Activated T-cell treated with anti-CD3 and anti-CD28 coated beads for 1 hour (primary cell): ENCODE data around the gene MED27.
"Not testable (repeated sequence)": the region's sequence is repeated elsewhere in the genome, so short reads cannot be mapped to it uniquely, and the experiment has no call there.

Source experiments
- DNase-seq: peaks from one replicate; pipeline ENCODE4 v3.0.0-alpha.2; 2020; ENCODE audit warnings: low read depth

Gene MED27

DNA sequence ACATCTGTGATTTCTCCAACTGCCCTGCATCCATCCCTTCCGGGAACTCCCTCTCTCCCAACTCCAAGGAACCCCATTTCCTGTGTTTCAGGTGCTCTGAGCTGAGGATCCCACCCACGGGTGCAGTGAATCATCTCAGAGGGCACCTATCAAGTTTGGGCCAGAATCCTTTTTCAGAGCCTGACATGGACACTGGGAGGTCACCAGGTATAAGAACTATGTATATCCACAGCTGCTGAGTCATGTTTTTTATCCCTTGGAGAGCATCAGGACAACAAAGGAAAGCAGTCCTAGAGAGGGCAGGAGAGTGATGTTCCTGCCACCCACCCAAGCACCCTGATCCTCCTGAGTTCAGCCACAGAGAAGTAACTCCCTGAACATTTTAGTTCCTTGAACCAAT is 3.8 kb downstream of the MED27 start:
- DNase-seq: no peak

DNA sequence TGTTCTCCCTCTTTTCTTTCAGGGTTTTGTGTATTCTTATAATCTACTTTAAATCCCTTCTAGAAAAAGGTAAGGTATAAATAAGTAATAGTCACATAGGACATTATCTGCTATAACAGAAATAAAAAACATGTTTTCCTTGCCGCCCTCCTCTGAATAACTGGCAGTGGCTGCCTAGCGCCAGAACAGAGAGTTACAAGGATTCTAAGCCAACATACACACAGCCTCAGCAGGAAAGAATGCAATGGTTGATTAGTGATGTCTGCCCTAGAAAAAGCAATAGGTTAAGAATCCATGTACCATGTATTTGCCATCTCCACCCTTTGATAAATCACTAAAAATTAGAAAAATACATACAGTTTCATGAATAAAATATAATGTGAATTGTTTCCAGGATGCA is 4.9 kb downstream of the MED27 start:
- DNase-seq: no peak

- DNase-seq: no peak
Measured at GRCh38 chr9:132071847-132072507, 7.7 kb downstream of the MED27 start.

DNA sequence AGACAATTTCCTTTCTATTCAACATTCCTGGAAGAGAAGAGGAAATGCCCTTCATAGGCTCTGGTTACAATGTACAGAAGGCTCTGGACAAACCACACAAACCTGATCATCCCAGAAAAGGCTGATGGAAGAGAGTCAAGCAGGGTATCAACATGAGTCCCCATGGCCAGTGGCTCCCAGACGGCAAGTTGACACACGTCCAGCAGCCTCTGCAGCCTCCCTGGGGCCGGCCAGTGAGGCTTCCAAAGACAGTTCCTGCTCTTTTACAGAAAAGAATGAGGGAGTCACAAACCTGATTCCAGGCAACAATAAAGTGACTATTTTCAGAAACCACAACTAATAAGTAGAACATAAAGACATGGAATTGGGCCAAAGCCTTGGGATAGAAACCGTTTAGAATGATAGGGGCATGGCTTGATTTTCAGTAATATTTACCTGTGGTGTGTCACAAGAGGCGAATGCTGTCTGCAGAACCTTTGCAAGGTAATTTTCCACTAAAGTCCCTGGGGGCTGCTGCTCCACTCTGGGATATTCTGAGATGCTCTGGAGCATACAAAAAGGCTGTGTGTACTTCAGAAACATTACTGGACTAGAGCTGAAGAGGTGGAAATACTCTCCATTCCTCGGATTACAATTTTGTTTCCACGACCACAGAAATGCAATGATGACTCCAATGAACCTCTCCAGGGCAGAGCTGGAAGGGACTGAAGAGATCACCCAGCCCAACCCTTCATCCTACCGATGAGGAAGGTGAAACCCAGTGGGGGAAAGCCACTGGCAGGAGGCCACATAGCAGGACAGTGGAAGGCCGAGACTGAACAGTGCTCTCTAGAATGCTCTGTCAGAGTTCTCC is 10.4 kb downstream of the MED27 start:
- no peak for DNase-seq

- DNase-seq: no peak
Measured at GRCh38 chr9:132068605-132069004, 11.1 kb downstream of the MED27 start.

- no peak for DNase-seq
Measured at GRCh38 chr9:132066511-132066910, 13.2 kb downstream of the MED27 start.

DNA sequence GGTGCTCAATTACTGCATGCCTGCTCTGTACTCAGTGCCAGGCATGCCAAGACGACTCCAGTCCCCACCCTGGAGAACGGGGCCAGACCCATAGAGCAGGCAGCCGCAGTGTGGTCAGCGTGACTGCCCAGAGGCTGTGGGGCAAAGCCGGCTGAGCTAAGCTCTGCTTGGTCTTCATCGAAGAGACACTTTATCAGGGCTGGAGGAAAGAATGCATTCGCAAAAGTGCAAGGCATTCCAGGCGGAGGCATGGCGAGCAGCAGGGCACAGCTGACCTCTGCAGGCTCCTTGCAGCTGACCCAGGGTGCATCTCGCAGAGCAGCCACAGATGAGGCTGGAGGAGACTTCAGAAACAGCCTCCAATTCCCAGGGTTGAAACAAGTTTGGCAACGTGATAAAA is 13.6 kb downstream of the MED27 start:
- DNase-seq: no peak

DNA sequence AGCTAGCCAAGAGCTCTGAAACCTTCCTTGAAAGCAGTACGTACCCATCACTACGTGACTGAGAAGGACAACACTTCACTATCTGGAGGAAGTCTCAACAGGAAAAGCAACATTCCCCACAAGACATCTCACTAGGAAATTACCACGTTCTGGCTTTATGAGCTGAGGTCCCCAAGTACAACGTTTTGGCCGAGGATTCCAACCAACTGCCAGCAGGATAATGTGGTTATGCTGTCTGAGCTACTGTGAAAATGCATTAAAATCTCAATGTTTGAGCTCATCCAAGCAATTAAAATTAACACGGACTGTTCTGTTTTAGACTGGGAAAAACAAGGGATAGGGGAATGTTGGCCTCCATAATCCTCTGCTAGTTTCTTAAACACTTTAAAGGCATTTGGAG is 16.4 kb downstream of the MED27 start:
- DNase-seq: no peak

- no peak for DNase-seq
Measured at GRCh38 chr9:132062806-132063205, 16.9 kb downstream of the MED27 start.

DNA sequence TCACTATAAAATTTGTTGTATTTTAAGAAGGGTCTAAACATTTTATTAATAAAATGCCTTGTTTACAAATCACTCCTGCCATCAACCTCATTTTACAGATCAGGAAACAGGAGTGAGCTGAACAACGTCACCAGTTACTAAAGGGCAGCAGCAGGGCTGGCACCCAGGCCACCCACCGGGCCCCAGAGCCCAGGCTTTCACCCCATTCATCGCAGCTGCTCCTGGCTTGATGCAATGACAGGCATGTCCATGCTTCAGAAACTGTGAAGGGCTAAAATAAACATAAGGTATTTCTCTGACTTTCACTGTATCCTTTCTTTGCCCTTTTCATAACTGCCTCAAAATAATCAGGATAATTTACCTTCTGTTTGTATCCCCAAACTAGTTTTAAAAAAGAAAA is 18.1 kb downstream of the MED27 start:
- DNase-seq: no peak

DNA sequence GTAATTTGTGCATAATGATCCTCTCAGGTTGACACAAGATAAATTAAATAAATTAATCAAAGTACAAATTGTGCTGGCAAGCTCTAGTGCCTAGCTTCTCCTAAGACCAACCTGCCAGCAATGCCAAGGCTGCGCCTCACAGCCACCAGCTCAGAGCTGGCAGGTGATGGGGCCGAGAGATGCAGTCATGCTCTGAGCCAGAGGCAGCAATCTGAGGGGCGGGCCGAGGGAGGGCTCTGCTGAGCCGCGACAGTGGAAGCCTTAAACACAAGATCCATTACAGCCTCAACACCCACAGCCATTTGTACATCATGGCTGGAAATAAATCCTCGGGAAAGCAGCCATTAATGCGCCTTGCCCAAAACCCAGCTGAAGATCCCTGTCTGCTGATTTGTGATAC is 20.3 kb downstream of the MED27 start:
- no peak for DNase-seq

- not testable (repeated sequence) for DNase-seq
Measured at GRCh38 chr9:132058226-132058625, 21.4 kb downstream of the MED27 start.

GRCh38 chr9:132056717-132057560 is 22.7 kb downstream of the MED27 start:
- no peak for DNase-seq

- DNase-seq: no peak
Measured at GRCh38 chr9:132055756-132056155, 23.9 kb downstream of the MED27 start.

- DNase-seq: no peak
Measured at GRCh38 chr9:132054024-132054423, 25.6 kb downstream of the MED27 start.

GRCh38 chr9:132049900-132050299 is 29.8 kb downstream of the MED27 start:
- no peak for DNase-seq

DNA sequence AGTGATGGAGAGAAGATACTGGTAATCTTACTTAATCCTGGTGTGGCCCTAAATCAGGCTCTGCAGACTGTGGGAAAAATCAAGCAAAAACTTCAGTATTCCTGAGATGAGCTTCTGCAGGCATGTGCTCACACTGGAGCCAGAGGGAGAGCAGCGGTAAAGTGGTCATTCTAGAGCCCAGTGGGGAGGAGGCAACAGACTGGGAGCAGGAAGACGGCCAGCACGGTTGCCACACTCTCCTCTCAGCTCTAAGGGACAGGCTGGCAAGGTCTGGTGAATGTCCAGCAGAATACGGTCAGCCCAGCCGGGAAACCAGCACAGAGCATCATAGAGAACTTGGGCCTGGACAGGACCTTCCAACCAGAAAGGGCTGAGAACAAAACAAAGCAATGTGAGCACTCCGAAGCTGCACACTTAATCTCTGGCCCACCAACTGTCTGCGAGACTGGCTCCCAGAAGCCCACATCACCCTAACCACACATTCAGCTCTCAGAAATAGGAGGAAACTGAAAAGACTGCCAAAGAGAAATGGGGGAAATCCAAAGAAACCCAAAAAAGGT is 30.3 kb downstream of the MED27 start:
- DNase-seq: no peak

- no peak for DNase-seq
Measured at GRCh38 chr9:132048201-132048600, 31.5 kb downstream of the MED27 start.

- no peak for DNase-seq
Measured at GRCh38 chr9:132046456-132046855, 33.2 kb downstream of the MED27 start.

DNA sequence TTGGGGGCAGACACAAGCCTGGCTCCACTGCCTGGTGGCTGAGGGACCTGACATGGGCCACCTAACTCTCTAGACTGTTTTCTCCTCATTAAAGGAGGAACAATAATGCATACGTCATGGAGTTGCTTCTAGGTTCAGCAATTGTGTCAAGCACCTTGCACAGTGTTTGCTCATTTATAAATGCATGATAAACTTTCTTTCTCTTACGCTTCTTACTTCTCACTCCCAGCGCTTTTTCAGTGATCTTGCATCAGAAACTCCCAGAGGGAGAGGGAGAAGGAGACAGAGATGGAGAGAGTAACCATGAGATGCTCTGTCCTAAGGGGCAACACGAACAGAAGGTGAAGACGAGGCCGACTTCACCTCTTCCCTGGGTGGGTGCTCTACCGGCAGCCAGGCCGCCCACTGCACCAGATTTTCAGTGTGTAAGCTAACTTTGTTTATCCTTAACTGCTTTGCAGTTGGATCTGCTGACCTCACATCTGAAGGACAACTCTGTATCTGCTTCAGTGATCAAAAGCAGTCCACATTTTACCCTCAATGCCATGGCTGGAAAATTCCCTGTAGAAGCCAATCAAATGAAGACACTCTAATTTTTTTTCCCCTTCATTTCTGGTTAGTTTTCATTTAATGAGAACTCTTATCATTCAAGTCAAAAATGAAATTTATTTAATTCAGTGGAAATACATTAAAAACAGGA is 35.3 kb downstream of the MED27 start:
- DNase-seq: no peak

DNA sequence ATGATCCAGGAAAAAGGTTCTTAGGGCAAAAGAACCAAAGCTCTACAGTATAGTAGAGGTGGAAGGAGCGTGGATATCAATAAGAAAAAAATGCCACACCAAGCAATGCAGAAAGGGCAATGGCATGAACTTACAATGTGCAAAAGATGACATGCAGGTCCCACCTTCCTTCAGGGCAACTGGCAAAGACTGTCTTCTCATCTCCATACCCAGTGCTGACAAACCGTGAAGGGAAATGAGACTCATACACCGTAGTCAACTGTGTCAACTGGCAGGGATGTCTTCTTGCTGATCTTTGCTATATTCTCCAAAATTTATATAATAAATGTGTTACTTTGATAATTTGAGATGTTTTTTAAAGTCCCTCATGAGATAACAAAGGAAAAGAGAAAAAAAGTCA is 36.0 kb downstream of the MED27 start:
- no peak for DNase-seq

GRCh38 chr9:132042324-132042723 is 37.3 kb downstream of the MED27 start:
- no peak for DNase-seq
